ENCODE measurements around the gene ZDHHC1. TPM values are rescaled to one million over a fixed set of nuclear protein-coding genes. Genes with fewer than 3 reads are reported as not detected.

Gene ZDHHC1
- total and polyA plus RNA-seq, 2 donors (not counting 3 experiments of a cell fraction or from before 2014, with no cell fraction given), result 11.4 to 14.4 TPM

DNA sequence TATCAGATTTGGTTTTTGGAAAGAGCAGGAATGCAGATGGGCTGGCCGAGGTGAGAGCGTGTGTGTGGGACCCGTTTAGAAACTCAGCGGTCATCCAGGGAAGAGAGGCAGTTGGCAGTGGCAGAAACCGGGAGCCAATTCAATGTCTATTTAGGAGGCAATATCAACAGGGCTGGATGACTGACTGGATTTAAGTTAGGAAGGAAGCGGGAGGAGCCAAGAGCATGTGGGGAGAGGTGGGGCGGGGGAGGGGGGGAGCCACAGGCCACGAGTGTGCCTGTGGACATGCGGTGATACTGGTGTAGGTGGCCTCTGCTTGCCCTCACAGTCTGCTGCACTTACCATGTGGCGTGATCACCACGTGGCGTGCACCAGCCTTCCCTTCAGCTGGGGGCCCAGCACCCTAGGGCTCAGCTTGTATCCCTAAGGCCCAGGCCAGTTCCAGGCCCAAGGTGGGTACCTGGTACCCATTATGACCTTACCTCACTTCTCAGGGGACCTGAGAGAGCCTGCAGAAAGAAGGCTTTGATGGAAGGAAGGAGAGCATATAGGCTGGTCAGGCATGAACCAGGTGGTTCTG is 12.2 kb downstream of the ZDHHC1 start:
- DNase-seq (ENCODE audit: low read depth, low spot score) (no peak), FAIRE-seq (no peak)
- intact Hi-C loops (cut with micrococcal nuclease) (no loop called here), dilution Hi-C loops (cut with MboI; ENCODE audit: extremely low pct_ligation_motif_present, low sequenced_read_pairs) (no loop called here)
- no peak overlapping the region for H3K4me3 ChIP-seq (replicated peaks in 1 of 3; ENCODE audit: insufficient read depth in 1 of 3, low read depth in 1 of 3, low read length in 3 of 3)
- TF ChIP-seq MYC (IDR thresholded peaks at IDR 0.05; ENCODE audit: low read depth, low read length), result peak; percentile 8
- TF ChIP-seq, protein P1, sequence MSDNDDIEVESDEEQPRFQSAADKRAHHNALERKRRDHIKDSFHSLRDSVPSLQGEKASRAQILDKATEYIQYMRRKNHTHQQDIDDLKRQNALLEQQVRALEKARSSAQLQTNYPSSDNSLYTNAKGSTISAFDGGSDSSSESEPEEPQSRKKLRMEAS (IDR thresholded peaks at IDR 0.05; ENCODE audit: insufficient read depth, insufficient read length), result no peak
- peaks cover 20% of the 10 kb centered on the region for H3K4me1 ChIP-seq (ENCODE audit: control insufficient read depth, extremely low read depth, insufficient read depth, low read length)
- no TSS peak for BruUV-seq (replicated peaks)
- no peak overlapping the region for H3K27ac ChIP-seq (ENCODE audit: insufficient read depth, low read depth, low read length)
- H3K36me3 ChIP-seq (ENCODE audit: control insufficient read depth in 2 of 2, extremely low read depth in 1 of 2, insufficient read depth in 2 of 2, low read length in 2 of 2), result no peaks in the 10 kb centered on the region
- H3K79me2 ChIP-seq (ENCODE audit: control insufficient read depth, insufficient read depth, low read length), result no peaks in the 10 kb centered on the region
- H3K9me1 ChIP-seq (replicated peaks; ENCODE audit: control insufficient read depth, extremely low read depth, insufficient read depth, low read length), result no peaks in the 10 kb centered on the region
- no peaks in the 10 kb centered on the region for H3K27me3 ChIP-seq (ENCODE audit: control insufficient read depth in 2 of 2, insufficient read depth in 2 of 2, low read length in 2 of 2)
- ChIA-PET CTCF (interaction anchor here (1.0 to 1.5 kb wide), 2 partner anchors 24 to 62 kb away, joined by 4 read pairs; no protein-coding TSS in a partner anchor), POLR2A (no interaction called here)
- no peak overlapping the region for H2AFZ ChIP-seq (ENCODE audit: low read depth, low read length)
- H4K20me1 ChIP-seq (replicated peaks; ENCODE audit: control insufficient read depth, extremely low read depth, insufficient read depth, low read length), result no peaks in the 10 kb centered on the region
- H3K9ac ChIP-seq (replicated peaks; ENCODE audit: extremely low read depth, insufficient read depth, low read length), result no peak overlapping the region
- no peaks in the 10 kb centered on the region for H3K9me3 ChIP-seq (replicated peaks; ENCODE audit: control insufficient read depth, insufficient read depth, low read length)
- H3K4me2 ChIP-seq (ENCODE audit: insufficient read depth, low read length), result no peak overlapping the region

DNA sequence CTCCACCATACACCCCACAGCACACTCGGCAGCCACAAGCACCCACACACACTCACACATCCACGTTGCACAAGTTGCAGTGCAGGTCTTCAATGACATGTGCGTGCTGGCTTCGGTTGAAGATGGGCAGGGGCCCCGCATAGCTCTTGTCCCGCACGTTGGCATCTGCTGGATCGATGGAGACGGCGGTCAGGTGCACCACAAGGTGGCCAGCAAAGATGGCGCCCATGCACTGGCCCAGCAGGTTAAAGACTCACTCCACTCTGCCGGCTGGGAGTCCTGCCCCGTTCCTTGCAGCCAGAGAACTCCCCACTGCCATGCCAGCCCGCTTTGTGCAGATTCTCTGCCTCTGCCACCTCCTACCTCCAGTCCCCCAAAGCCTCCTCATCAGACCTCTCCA is 15.4 kb downstream of the ZDHHC1 start:
- DNase-seq (ENCODE audit: low read depth, low spot score) (no peak), FAIRE-seq (no peak)
- H3K79me2 ChIP-seq (ENCODE audit: control insufficient read depth, insufficient read depth, low read length), result no peaks in the 10 kb centered on the region
- H3K27ac ChIP-seq (ENCODE audit: insufficient read depth, low read depth, low read length), result no peak overlapping the region
- H3K9me3 ChIP-seq (replicated peaks; ENCODE audit: control insufficient read depth, insufficient read depth, low read length), result no peaks in the 10 kb centered on the region
- no peaks in the 10 kb centered on the region for H4K20me1 ChIP-seq (replicated peaks; ENCODE audit: control insufficient read depth, extremely low read depth, insufficient read depth, low read length)
- ChIA-PET POLR2A (no interaction called here), CTCF (interaction anchor here (0.8 to 4.1 kb wide), 7 partner anchors 8 to 141 kb away, joined by 3 to 65 read pairs (median 12); partner anchors contain the start of gene TPPP3)
- no peak overlapping the region for H2AFZ ChIP-seq (ENCODE audit: low read depth, low read length)
- BruUV-seq (replicated peaks), result no TSS peak
- peaks cover 3% of the 10 kb centered on the region for H3K4me1 ChIP-seq (ENCODE audit: control insufficient read depth, extremely low read depth, insufficient read depth, low read length)
- H3K27me3 ChIP-seq (ENCODE audit: control insufficient read depth in 2 of 2, insufficient read depth in 2 of 2, low read length in 2 of 2), result no peaks in the 10 kb centered on the region
- no peaks in the 10 kb centered on the region for H3K36me3 ChIP-seq (ENCODE audit: control insufficient read depth in 2 of 2, extremely low read depth in 1 of 2, insufficient read depth in 2 of 2, low read length in 2 of 2)
- H3K9me1 ChIP-seq (replicated peaks; ENCODE audit: control insufficient read depth, extremely low read depth, insufficient read depth, low read length), result no peaks in the 10 kb centered on the region
- no peak overlapping the region for H3K4me2 ChIP-seq (ENCODE audit: insufficient read depth, low read length)
- H3K4me3 ChIP-seq (replicated peaks in 1 of 3; ENCODE audit: insufficient read depth in 1 of 3, low read depth in 1 of 3, low read length in 3 of 3), result no peak overlapping the region
- dilution Hi-C loops (cut with MboI; ENCODE audit: extremely low pct_ligation_motif_present, low sequenced_read_pairs) (no loop called here), intact Hi-C loops (cut with micrococcal nuclease) (no loop called here)
- TF ChIP-seq JUN (IDR thresholded peaks at IDR 0.05; ENCODE audit: borderline replicate concordance, insufficient read depth, insufficient read length, low read depth) (no peak), FOS (IDR thresholded peaks at IDR 0.05; ENCODE audit: borderline replicate concordance, insufficient read depth, low read length) (no peak), POLR2A (IDR thresholded peaks at IDR 0.05; ENCODE audit: low read depth, low read length) (no peak), GATA2 (IDR thresholded peaks at IDR 0.05; ENCODE audit: insufficient read depth, insufficient read length, low read depth, low read length) (no peak), POLR2AphosphoS5 (IDR thresholded peaks at IDR 0.05; ENCODE audit: insufficient read depth, low read depth, low read length) (no peak), EZH2 (IDR thresholded peaks at IDR 0.05; ENCODE audit: borderline replicate concordance, low read depth, low read length, severe bottlenecking) (no peak)
- H3K9ac ChIP-seq (replicated peaks; ENCODE audit: extremely low read depth, insufficient read depth, low read length), result no peak overlapping the region
